SK-N-SH treated with all-trans-retinoic acid at 6 μM for 48 hours (cell line): ENCODE measurements around the gene KIAA1958.
A peak's percentile ranks its signal among the peaks of the same experiment; 100 is the strongest.
"Not testable (repeated sequence)": the region's sequence is repeated elsewhere in the genome, so short reads cannot be mapped to it uniquely, and the experiment has no call there.

Experiments
- ATAC-seq: fragments of 200-7000 bp; cut with Tn5 transposase; 3 replicates; pipeline ENCODE4 v1.9.1; 2020; ENCODE audit warnings: mild to moderate bottlenecking, moderate library complexity
- ARNTL ChIP-seq: fragments of 450-650 bp; formaldehyde crosslinking; IDR thresholded peaks from 2 replicates; pipeline ENCODE4 v1.5.0; 2020; ENCODE audit warnings: low read depth, mild to moderate bottlenecking, moderate library complexity, borderline replicate concordance
- BACH2 ChIP-seq: fragments of 250-450 bp; sonication (Bioruptor Pico); IDR thresholded peaks from 2 replicates; pipeline ENCODE4 v1.9.0; 2021; ENCODE audit warnings: mild to moderate bottlenecking, borderline replicate concordance
- CSDC2 ChIP-seq: fragments of 250-450 bp; sonication (Bioruptor Pico); IDR thresholded peaks from 2 replicates; pipeline ENCODE4 v1.5.0; 2020; ENCODE audit warnings: mild to moderate bottlenecking, moderate library complexity
- ESRRG ChIP-seq: fragments of 250-450 bp; sonication (Bioruptor Pico); IDR thresholded peaks from 2 replicates; pipeline ENCODE4 v1.6.1; 2021; ENCODE audit warnings: mild to moderate bottlenecking
- ISL1 ChIP-seq: fragments of 250-450 bp; sonication (Bioruptor Pico); IDR thresholded peaks from 2 replicates; pipeline ENCODE4 v2.1.2; 2022; ENCODE audit warnings: mild to moderate bottlenecking, moderate library complexity
- OSR1 ChIP-seq: fragments of 250-450 bp; sonication (Bioruptor Pico); IDR thresholded peaks from 2 replicates; pipeline ENCODE4 v1.8.0; 2022; ENCODE audit warnings: moderate library complexity, mild to moderate bottlenecking, inconsistent platforms
- PPARA ChIP-seq: fragments of 250-450 bp; sonication (Bioruptor Pico); IDR thresholded peaks from 2 replicates; pipeline ENCODE4 v1.5.0; 2020; ENCODE audit warnings: mild to moderate bottlenecking, borderline replicate concordance
- SNAI2 ChIP-seq: fragments of 250-450 bp; sonication (Bioruptor Pico); IDR thresholded peaks from 2 replicates; pipeline ENCODE4 v1.5.0; 2020; ENCODE audit warnings: mild to moderate bottlenecking, moderate library complexity
- TCF4 ChIP-seq: fragments of 250-450 bp; sonication (Bioruptor Pico); IDR thresholded peaks from 2 replicates; pipeline ENCODE4 v1.8.0; 2021; ENCODE audit warnings: mild to moderate bottlenecking, moderate library complexity, borderline replicate concordance
- TOX ChIP-seq: fragments of 250-450 bp; sonication (Bioruptor Pico); IDR thresholded peaks from 2 replicates; pipeline ENCODE4 v1.8.0; 2021; ENCODE audit warnings: mild to moderate bottlenecking, moderate library complexity, borderline replicate concordance
- ZFP3 ChIP-seq: fragments of 250-450 bp; sonication (Bioruptor Pico); IDR thresholded peaks from 2 replicates; pipeline ENCODE4 v1.5.0; 2020; ENCODE audit warnings: mild to moderate bottlenecking, moderate library complexity
- ZFP30 ChIP-seq: fragments of 450-650 bp; formaldehyde crosslinking; IDR thresholded peaks from 2 replicates; pipeline ENCODE4 v1.5.0; 2022; ENCODE audit warnings: mild to moderate bottlenecking, moderate library complexity
- ZNF565 ChIP-seq: fragments of 450-650 bp; formaldehyde crosslinking; conservative IDR thresholded peaks from 2 replicates; pipeline ENCODE4 v1.5.0; 2020; ENCODE audit warnings: low read depth, mild to moderate bottlenecking, moderate library complexity
- ZNF70 ChIP-seq: fragments of 450-650 bp; formaldehyde crosslinking; IDR thresholded peaks from 2 replicates; pipeline ENCODE4 v1.5.0; 2020; ENCODE audit warnings: mild to moderate bottlenecking, moderate library complexity
- ZNF8 ChIP-seq: fragments of 450-650 bp; formaldehyde crosslinking; IDR thresholded peaks from 2 replicates; pipeline ENCODE4 v1.5.0; 2020; ENCODE audit warnings: mild to moderate bottlenecking, moderate library complexity
- TF ChIP-seq, protein P1 (sequence below): fragments of 250-450 bp; sonication (Bioruptor Pico); IDR thresholded peaks from 2 replicates; pipeline ENCODE4 v1.5.1; 2021; ENCODE audit warnings: mild to moderate bottlenecking, moderate library complexity
- TF ChIP-seq, protein P2 (sequence below): fragments of 250-450 bp; sonication (Bioruptor Pico); IDR thresholded peaks from 2 replicates; pipeline ENCODE4 v1.8.0; 2021; ENCODE audit warnings: low read depth, mild to moderate bottlenecking, moderate library complexity, borderline replicate concordance
- TF ChIP-seq, protein P3 (sequence below): fragments of 250-450 bp; sonication (Bioruptor Pico); IDR thresholded peaks from 2 replicates; pipeline ENCODE4 v1.5.1; 2020; ENCODE audit warnings: low read depth, mild to moderate bottlenecking, moderate library complexity
- TF ChIP-seq, protein P4 (sequence below): fragments of 250-450 bp; sonication (Bioruptor Pico); IDR thresholded peaks from 2 replicates; pipeline ENCODE4 v1.8.0; 2020; ENCODE audit warnings: mild to moderate bottlenecking, moderate library complexity, borderline replicate concordance

KIAA1958 gene

DNA sequence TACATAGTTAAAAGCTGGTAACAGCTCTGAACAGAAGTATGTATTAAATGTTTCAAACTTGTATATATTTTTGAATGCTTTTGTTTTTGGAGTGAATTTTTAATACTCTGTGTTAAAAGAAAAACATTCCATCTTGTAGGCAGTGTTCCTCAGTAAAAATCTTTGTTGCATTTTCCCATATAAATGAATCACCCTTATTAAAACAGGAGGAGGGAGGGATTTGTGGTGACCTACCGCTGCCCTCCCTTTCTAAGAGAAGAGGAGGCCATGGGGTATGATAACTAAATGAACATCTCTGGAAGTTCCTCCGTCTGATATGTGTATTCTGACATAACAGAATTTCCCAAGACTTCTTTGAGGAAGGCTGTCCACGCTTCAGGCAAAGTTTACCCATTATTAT, 177.9 kb downstream of the KIAA1958 start:
- TF ChIP-seq, protein P1, sequence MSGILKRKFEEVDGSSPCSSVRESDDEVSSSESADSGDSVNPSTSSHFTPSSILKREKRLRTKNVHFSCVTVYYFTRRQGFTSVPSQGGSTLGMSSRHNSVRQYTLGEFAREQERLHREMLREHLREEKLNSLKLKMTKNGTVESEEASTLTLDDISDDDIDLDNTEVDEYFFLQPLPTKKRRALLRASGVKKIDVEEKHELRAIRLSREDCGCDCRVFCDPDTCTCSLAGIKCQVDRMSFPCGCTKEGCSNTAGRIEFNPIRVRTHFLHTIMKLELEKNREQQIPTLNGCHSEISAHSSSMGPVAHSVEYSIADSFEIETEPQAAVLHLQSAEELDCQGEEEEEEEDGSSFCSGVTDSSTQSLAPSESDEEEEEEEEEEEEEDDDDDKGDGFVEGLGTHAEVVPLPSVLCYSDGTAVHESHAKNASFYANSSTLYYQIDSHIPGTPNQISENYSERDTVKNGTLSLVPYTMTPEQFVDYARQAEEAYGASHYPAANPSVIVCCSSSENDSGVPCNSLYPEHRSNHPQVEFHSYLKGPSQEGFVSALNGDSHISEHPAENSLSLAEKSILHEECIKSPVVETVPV (CRISPR knock-in tag): no peak
- TF ChIP-seq ISL1 (no peak), ZNF70 (CRISPR knock-in tag) (no peak), CSDC2 (CRISPR knock-in tag) (no peak), SNAI2 (CRISPR knock-in tag) (no peak), ZFP3 (CRISPR knock-in tag) (no peak), ZFP30 (no peak), OSR1 (CRISPR knock-in tag) (no peak), ZNF8 (no peak), ZNF565 (CRISPR knock-in tag) (no peak)

GRCh38 chr9:112665347-112665746, 178.7 kb downstream of the KIAA1958 start:
- TF ChIP-seq ESRRG (CRISPR knock-in tag) (no peak), ARNTL (CRISPR knock-in tag) (no peak), ZNF8 (no peak), OSR1 (CRISPR knock-in tag) (no peak), TOX (no peak), ZNF565 (CRISPR knock-in tag) (no peak), SNAI2 (CRISPR knock-in tag) (no peak), ZNF70 (CRISPR knock-in tag) (no peak)
- TF ChIP-seq, protein P2, sequence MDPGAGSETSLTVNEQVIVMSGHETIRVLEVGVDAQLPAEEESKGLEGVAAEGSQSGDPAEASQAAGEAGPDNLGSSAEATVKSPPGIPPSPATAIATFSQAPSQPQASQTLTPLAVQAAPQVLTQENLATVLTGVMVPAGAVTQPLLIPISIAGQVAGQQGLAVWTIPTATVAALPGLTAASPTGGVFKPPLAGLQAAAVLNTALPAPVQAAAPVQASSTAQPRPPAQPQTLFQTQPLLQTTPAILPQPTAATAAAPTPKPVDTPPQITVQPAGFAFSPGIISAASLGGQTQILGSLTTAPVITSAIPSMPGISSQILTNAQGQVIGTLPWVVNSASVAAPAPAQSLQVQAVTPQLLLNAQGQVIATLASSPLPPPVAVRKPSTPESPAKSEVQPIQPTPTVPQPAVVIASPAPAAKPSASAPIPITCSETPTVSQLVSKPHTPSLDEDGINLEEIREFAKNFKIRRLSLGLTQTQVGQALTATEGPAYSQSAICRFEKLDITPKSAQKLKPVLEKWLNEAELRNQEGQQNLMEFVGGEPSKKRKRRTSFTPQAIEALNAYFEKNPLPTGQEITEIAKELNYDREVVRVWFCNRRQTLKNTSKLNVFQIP (CRISPR knock-in tag): no peak
- TF ChIP-seq, protein P3, sequence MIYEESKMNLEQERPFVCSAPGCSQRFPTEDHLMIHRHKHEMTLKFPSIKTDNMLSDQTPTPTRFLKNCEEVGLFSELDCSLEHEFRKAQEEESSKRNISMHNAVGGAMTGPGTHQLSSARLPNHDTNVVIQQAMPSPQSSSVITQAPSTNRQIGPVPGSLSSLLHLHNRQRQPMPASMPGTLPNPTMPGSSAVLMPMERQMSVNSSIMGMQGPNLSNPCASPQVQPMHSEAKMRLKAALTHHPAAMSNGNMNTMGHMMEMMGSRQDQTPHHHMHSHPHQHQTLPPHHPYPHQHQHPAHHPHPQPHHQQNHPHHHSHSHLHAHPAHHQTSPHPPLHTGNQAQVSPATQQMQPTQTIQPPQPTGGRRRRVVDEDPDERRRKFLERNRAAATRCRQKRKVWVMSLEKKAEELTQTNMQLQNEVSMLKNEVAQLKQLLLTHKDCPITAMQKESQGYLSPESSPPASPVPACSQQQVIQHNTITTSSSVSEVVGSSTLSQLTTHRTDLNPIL: no peak

More for the DNA sequence above, 177.9 kb downstream of the KIAA1958 start:
- ATAC-seq: no peak

GRCh38 chr9:112669326-112669725, 182.7 kb downstream of the KIAA1958 start:
- no peak for ATAC-seq
- TF ChIP-seq TOX: no peak
- TF ChIP-seq TCF4 (CRISPR knock-in tag): no peak
- TF ChIP-seq ZNF8: no peak
- TF ChIP-seq, protein P4, sequence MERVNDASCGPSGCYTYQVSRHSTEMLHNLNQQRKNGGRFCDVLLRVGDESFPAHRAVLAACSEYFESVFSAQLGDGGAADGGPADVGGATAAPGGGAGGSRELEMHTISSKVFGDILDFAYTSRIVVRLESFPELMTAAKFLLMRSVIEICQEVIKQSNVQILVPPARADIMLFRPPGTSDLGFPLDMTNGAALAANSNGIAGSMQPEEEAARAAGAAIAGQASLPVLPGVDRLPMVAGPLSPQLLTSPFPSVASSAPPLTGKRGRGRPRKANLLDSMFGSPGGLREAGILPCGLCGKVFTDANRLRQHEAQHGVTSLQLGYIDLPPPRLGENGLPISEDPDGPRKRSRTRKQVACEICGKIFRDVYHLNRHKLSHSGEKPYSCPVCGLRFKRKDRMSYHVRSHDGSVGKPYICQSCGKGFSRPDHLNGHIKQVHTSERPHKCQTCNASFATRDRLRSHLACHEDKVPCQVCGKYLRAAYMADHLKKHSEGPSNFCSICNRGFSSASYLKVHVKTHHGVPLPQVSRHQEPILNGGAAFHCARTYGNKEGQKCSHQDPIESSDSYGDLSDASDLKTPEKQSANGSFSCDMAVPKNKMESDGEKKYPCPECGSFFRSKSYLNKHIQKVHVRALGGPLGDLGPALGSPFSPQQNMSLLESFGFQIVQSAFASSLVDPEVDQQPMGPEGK (CRISPR knock-in tag): no peak
- TF ChIP-seq, protein P3: no peak
- TF ChIP-seq PPARA (CRISPR knock-in tag): no peak
- no peak for TF ChIP-seq CSDC2 (CRISPR knock-in tag)

More at GRCh38 chr9:112665347-112665746, 178.7 kb downstream of the KIAA1958 start:
- peak; percentile 46; the same call in 2 of the 3 replicates for ATAC-seq

DNA sequence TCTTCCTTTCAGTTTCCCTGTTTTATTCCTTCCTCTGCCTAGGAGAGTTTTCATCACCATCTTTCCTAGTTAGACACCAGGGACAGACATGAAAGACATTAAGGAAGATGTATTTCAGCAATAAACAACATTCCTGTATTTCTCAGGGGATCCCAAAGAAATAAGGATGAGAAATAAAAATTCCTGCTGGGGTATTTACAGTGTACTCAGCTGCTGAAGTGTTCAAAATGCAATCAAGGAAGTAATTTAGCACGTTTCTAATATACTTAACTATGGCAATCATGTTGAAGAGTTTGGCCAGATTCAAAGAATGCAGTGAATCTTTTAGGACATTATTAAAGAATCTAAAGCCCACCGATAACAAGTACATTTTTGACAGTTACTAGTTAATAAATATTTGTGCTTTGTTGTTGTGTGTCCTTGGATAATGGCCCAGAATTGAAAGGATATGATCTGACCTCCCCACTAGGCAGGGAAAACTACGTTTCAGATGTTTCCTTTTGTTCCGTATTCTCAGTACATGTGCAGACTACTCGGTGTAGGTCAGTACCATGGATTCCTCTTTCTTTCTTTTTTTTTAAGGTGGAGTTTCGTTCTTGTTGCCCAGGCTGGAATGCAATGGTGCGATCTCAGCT, 184.5 kb downstream of the KIAA1958 start:
- no peak for TF ChIP-seq ZNF565 (CRISPR knock-in tag)
- no peak for TF ChIP-seq TCF4 (CRISPR knock-in tag)
- no peak for TF ChIP-seq OSR1 (CRISPR knock-in tag)
- TF ChIP-seq, protein P1 (CRISPR knock-in tag): no peak
- TF ChIP-seq ZNF8: no peak
- no peak for TF ChIP-seq BACH2 (CRISPR knock-in tag)
- no peak for TF ChIP-seq PPARA (CRISPR knock-in tag)
- TF ChIP-seq ISL1: no peak
- TF ChIP-seq ZNF70 (CRISPR knock-in tag): no peak
- TF ChIP-seq ZFP30: no peak
- no peak for TF ChIP-seq CSDC2 (CRISPR knock-in tag)
- no peak for TF ChIP-seq TOX
- no peak for TF ChIP-seq SNAI2 (CRISPR knock-in tag)
- no peak for TF ChIP-seq ZFP3 (CRISPR knock-in tag)
- TF ChIP-seq, protein P2 (CRISPR knock-in tag): no peak
- no peak for TF ChIP-seq ARNTL (CRISPR knock-in tag)
- ATAC-seq: no peak

DNA sequence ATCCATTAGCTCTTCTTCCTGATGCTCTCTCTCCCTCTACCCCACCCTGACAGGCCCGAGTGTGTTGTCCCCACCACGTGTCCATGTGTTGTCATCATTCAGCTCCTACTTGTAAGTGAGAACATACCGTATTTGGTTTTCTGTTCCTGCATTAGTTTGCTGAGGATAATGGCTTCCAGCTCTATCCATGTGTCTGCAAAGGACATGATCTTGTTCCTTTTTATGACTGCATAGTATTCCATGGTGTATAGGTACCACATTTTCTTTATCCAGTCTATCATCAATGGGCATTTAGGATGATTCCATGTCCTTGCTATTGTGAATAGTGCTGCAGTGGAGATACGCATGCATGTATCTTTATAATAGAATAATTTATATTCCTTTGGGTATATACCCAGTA, 186.6 kb downstream of the KIAA1958 start:
- ATAC-seq: not testable (repeated sequence)
